Activated naive CD4-positive, alpha-beta T cell treated with Interleukin-2 at 50 U/mL for 16 hours (primary cell): ENCODE results near the gene MIP.
"Not testable (repeated sequence)": the region's sequence is repeated elsewhere in the genome, so short reads cannot be mapped to it uniquely, and the experiment has no call there.

Source experiments
- DNase-seq: peaks from one replicate; pipeline ENCODE4 v3.0.0-alpha.2; 2020

Gene MIP

GRCh38 chr12:56462565-56462964 lies 8.1 kb upstream of the MIP start:
- DNase-seq: no peak

GRCh38 chr12:56461235-56462159 lies 7.0 kb upstream of the MIP start:
- DNase-seq: no peak

- DNase-seq: no peak
Measured at GRCh38 chr12:56457817-56458216, 3.4 kb upstream of the MIP start.

GRCh38 chr12:56451147-56451546 lies 3.3 kb downstream of the MIP start:
- DNase-seq: no peak

GRCh38 chr12:56450241-56450640 lies 4.2 kb downstream of the MIP start:
- DNase-seq: no peak

GRCh38 chr12:56449622-56449984 lies 4.9 kb downstream of the MIP start:
- DNase-seq: no peak

- peak; percentile 87 for DNase-seq
Measured at GRCh38 chr12:56448860-56449621, 5.4 kb downstream of the MIP start, which contains the start of gene TIMELESS. TIMELESS (minus strand) TSS chr12:56449426; CDS start chr12:56434170, 15,256 bp downstream.

GRCh38 chr12:56443208-56443607 lies 11.2 kb downstream of the MIP start:
- DNase-seq: not testable (repeated sequence)

GRCh38 chr12:56437430-56438176 lies 16.9 kb downstream of the MIP start:
- DNase-seq: no peak

- no peak for DNase-seq
Measured at GRCh38 chr12:56434828-56435227, 19.6 kb downstream of the MIP start.

GRCh38 chr12:56431850-56432249 lies 22.6 kb downstream of the MIP start:
- no peak for DNase-seq

- DNase-seq: no peak
Measured at GRCh38 chr12:56431288-56431687, 23.2 kb downstream of the MIP start.

GRCh38 chr12:56425940-56426438 lies 28.5 kb downstream of the MIP start:
- DNase-seq: no peak

GRCh38 chr12:56425193-56425592 lies 29.3 kb downstream of the MIP start:
- no peak for DNase-seq

GRCh38 chr12:56420411-56420810 lies 34.0 kb downstream of the MIP start:
- DNase-seq: no peak

- no peak for DNase-seq
Measured at GRCh38 chr12:56417739-56418138, 36.7 kb downstream of the MIP start.

GRCh38 chr12:56414401-56414800 lies 40.1 kb downstream of the MIP start:
- DNase-seq: no peak

GRCh38 chr12:56413392-56413791 lies 41.1 kb downstream of the MIP start:
- DNase-seq: no peak

GRCh38 chr12:56411781-56412639 lies 42.4 kb downstream of the MIP start:
- DNase-seq: no peak

- DNase-seq: no peak
Measured at GRCh38 chr12:56410768-56411167, 43.7 kb downstream of the MIP start.

GRCh38 chr12:56408799-56409417 lies 45.5 kb downstream of the MIP start:
- no peak for DNase-seq

- DNase-seq: not testable (repeated sequence)
Measured at GRCh38 chr12:56404227-56404626, 50.2 kb downstream of the MIP start.
